HepG2 (cell line): ENCODE measurements around the gene SLIT3.

Source experiments
- GABPB1 ChIP-seq: IDR thresholded peaks from 2 replicates; pipeline ENCODE4 v1.6.1; 2016; ENCODE audit warnings: mild to moderate bottlenecking, missing genetic modification reagents, moderate library complexity, missing compliant biosample characterization
- MXD4 ChIP-seq: IDR thresholded peaks from 2 replicates; pipeline ENCODE4 v1.6.1; 2016; ENCODE audit warnings: mild to moderate bottlenecking, missing biosample characterization, missing genetic modification reagents
- NR3C1 ChIP-seq: sonication (generic); formaldehyde crosslinking; IDR thresholded peaks from 2 replicates; pipeline ENCODE4 v1.4.0; 2020; ENCODE audit warnings: missing genetic modification reagents
- POLR2AphosphoS5 ChIP-seq: IDR thresholded peaks from 2 replicates; pipeline ENCODE4 v1.6.1; 2012; ENCODE audit warnings: low read depth, low read length
- U2AF1 ChIP-seq: fragments of 200-400 bp; formaldehyde crosslinking; optimal IDR thresholded peaks from 2 replicates; pipeline ENCODE3; 2017; ENCODE audit warnings: mild to moderate bottlenecking, low read depth, low read length
- XBP1 ChIP-seq: sonication (generic); formaldehyde crosslinking; IDR thresholded peaks from 2 replicates; pipeline ENCODE4 v1.5.0; 2020; ENCODE audit warnings: missing genetic modification reagents
- ZNF234 ChIP-seq: sonication (generic); formaldehyde crosslinking; conservative IDR thresholded peaks from 2 replicates; pipeline ENCODE4 v1.5.1; 2020; ENCODE audit warnings: mild to moderate bottlenecking, missing genetic modification reagents
- ZNF761 ChIP-seq: sonication (generic); formaldehyde crosslinking; conservative IDR thresholded peaks from 2 replicates; pipeline ENCODE4 v1.4.0; 2020; ENCODE audit warnings: mild to moderate bottlenecking, missing genetic modification reagents
- TF ChIP-seq, protein P1 (sequence below): sonication (generic); formaldehyde crosslinking; IDR thresholded peaks from 2 replicates; pipeline ENCODE4 v1.4.0; 2020; ENCODE audit warnings: missing genetic modification reagents, borderline replicate concordance
- TF ChIP-seq, protein P2 (sequence below): sonication (generic); formaldehyde crosslinking; IDR thresholded peaks from 2 replicates; pipeline ENCODE4 v1.5.0; 2020; ENCODE audit warnings: mild to moderate bottlenecking, missing genetic modification reagents, borderline replicate concordance
- TF ChIP-seq, protein P3 (sequence below): sonication (generic); formaldehyde crosslinking; IDR thresholded peaks from 2 replicates; pipeline ENCODE4 v1.4.0; 2020; ENCODE audit warnings: missing genetic modification reagents

DNA sequence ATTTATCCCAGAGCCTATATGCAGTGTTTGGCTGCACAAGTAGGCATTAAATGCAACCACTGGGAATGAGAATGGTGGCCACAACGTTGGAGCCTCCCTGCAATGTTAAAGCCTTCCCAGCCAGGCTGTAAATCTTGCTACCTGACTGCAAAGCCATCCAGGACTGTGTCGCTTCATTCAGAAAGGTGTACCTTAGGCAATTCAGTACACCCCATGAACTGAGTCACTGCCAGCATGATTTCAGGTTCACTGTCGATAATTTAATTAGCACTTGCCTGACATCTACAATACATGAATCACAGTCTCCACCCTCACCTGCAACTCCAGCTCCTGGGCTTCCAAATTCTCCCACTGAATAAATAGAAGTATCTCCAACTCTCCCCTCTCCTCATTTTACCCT is 108.4 kb downstream of the SLIT3 start:
- TF ChIP-seq NR3C1 (CRISPR knock-in tag) (no peak), ZNF761 (CRISPR knock-in tag) (no peak), XBP1 (CRISPR knock-in tag) (no peak), GABPB1 (CRISPR knock-in tag) (no peak), POLR2AphosphoS5 (no peak), U2AF1 (no peak), MXD4 (no peak), ZNF234 (CRISPR knock-in tag) (no peak)
- TF ChIP-seq, protein P1, sequence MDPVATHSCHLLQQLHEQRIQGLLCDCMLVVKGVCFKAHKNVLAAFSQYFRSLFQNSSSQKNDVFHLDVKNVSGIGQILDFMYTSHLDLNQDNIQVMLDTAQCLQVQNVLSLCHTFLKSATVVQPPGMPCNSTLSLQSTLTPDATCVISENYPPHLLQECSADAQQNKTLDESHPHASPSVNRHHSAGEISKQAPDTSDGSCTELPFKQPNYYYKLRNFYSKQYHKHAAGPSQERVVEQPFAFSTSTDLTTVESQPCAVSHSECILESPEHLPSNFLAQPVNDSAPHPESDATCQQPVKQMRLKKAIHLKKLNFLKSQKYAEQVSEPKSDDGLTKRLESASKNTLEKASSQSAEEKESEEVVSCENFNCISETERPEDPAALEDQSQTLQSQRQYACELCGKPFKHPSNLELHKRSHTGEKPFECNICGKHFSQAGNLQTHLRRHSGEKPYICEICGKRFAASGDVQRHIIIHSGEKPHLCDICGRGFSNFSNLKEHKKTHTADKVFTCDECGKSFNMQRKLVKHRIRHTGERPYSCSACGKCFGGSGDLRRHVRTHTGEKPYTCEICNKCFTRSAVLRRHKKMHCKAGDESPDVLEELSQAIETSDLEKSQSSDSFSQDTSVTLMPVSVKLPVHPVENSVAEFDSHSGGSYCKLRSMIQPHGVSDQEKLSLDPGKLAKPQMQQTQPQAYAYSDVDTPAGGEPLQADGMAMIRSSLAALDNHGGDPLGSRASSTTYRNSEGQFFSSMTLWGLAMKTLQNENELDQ (CRISPR knock-in tag), result no peak
- TF ChIP-seq, protein P2, sequence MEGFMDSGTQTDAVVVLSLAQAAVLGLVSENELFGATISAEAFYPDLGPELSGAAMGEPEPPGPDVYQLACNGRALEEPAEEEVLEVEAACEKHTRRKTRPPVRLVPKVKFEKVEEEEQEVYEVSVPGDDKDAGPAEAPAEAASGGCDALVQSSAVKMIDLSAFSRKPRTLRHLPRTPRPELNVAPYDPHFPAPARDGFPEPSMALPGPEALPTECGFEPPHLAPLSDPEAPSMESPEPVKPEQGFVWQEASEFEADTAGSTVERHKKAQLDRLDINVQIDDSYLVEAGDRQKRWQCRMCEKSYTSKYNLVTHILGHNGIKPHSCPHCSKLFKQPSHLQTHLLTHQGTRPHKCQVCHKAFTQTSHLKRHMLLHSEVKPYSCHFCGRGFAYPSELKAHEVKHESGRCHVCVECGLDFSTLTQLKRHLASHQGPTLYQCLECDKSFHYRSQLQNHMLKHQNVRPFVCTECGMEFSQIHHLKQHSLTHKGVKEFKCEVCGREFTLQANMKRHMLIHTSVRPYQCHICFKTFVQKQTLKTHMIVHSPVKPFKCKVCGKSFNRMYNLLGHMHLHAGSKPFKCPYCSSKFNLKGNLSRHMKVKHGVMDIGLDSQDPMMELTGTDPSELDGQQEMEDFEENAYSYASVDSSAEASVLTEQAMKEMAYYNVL (CRISPR knock-in tag), result no peak
- TF ChIP-seq, protein P3, sequence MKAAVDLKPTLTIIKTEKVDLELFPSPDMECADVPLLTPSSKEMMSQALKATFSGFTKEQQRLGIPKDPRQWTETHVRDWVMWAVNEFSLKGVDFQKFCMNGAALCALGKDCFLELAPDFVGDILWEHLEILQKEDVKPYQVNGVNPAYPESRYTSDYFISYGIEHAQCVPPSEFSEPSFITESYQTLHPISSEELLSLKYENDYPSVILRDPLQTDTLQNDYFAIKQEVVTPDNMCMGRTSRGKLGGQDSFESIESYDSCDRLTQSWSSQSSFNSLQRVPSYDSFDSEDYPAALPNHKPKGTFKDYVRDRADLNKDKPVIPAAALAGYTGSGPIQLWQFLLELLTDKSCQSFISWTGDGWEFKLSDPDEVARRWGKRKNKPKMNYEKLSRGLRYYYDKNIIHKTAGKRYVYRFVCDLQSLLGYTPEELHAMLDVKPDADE, result no peak
